Measurements from ENCODE around the gene MID1. TPM values are rescaled to one million over a fixed set of nuclear protein-coding genes. Genes with fewer than 3 reads are reported as not detected.

MID1 gene
- total and polyA plus RNA-seq, 9 of the 15 experiments (the other 6 are each of a cell fraction or from before 2014, with no cell fraction given): 0.07 to 0.54 (median 0.33) TPM

GRCh38 chrX:10482261-10482660, 138.1 kb downstream of the MID1 start:
- Histone ChIP-seq H3K9ac (ENCODE audit: insufficient read depth in 1 of 2, low read depth in 2 of 2, low read length in 2 of 2) (no peak overlapping the region), H3K79me2 (ENCODE audit: control insufficient read depth, insufficient read depth, low read length) (no peaks in the 10 kb centered on the region), H3K4me3 (no peak overlapping the region), H4K20me1 (replicated peaks; ENCODE audit: control insufficient read depth, insufficient read depth, low read length) (no peaks in the 10 kb centered on the region), H3K9me3 (replicated peaks; ENCODE audit: control insufficient read depth, insufficient read depth, low read depth, low read length) (no peaks in the 10 kb centered on the region), H3K9me1 (ENCODE audit: control insufficient read depth, insufficient read depth, low read length) (no peaks in the 10 kb centered on the region), H2AFZ (ENCODE audit: low read depth, low read length) (no peak overlapping the region), H3K27me3 (ENCODE audit: control insufficient read depth in 2 of 2, insufficient read depth in 2 of 2, low read length in 2 of 2) (no peaks in the 10 kb centered on the region), H3K4me1 (replicated peaks in 1 of 2; ENCODE audit: control insufficient read depth in 2 of 2, insufficient read depth in 2 of 2, low read length in 2 of 2) (no peaks in the 10 kb centered on the region), H3K36me3 (ENCODE audit: control insufficient read depth, insufficient read depth, low read length) (no peaks in the 10 kb centered on the region), H3K27ac (ENCODE audit: extremely low read depth, low read depth, low read length) (no peak overlapping the region), H3K4me2 (ENCODE audit: insufficient read depth, low read length) (no peak overlapping the region)
- 18% methylated on average over 8 of the region's 9 CpGs for WGBS (ENCODE audit: insufficient coverage, low coverage, missing lambda C conversion rate)
- intact Hi-C loops (cut with micrococcal nuclease) (no loop called here), in situ Hi-C loops (cut with MboI) (no loop called here)
- DNase-seq (ENCODE audit: extremely low read depth in 1 of 4, low spot score in 3 of 4) (no peak), ATAC-seq (no peak), FAIRE-seq (no peak)
- ChIA-PET CTCF (ENCODE audit: low intra/inter-chr PET ratio) (no interaction called here), POLR2A (no interaction called here)
- no TSS peak for BruUV-seq (replicated peaks)
- TF ChIP-seq ZEB2 (IDR thresholded peaks at IDR 0.05) (no peak), PHTF2 (CRISPR knock-in tag; IDR thresholded peaks at IDR 0.05) (no peak), ZBTB40 (IDR thresholded peaks at IDR 0.05) (no peak), ZBTB40 (CRISPR knock-in tag; IDR thresholded peaks at IDR 0.05) (no peak), RFX5 (IDR thresholded peaks at IDR 0.05; ENCODE audit: low read depth, low read length) (no peak), EGR1 (conservative IDR thresholded peaks at IDR 0.05) (no peak), ZNF511 (CRISPR knock-in tag; IDR thresholded peaks at IDR 0.05) (no peak), ETV5 (CRISPR knock-in tag; IDR thresholded peaks at IDR 0.05; ENCODE audit: low read depth) (no peak), MAFK (IDR thresholded peaks at IDR 0.05; ENCODE audit: low read length) (no peak), HDAC1 (IDR thresholded peaks at IDR 0.05) (no peak), TCF15 (CRISPR knock-in tag; IDR thresholded peaks at IDR 0.05) (no peak)
